ENCODE measurements around the gene FIZ1. TPM values are rescaled to one million over a fixed set of nuclear protein-coding genes. Genes with fewer than 3 reads are reported as not detected.

Gene FIZ1
- total RNA-seq, 1 donor from 2014 or later: 3.3 TPM

- FAIRE-seq (no peak), DNase-seq (ENCODE audit: low spot score in 2 of 2) (no peak)
Measured at GRCh38 chr19:55614711-55615542, 15.6 kb upstream of the FIZ1 start.

DNA sequence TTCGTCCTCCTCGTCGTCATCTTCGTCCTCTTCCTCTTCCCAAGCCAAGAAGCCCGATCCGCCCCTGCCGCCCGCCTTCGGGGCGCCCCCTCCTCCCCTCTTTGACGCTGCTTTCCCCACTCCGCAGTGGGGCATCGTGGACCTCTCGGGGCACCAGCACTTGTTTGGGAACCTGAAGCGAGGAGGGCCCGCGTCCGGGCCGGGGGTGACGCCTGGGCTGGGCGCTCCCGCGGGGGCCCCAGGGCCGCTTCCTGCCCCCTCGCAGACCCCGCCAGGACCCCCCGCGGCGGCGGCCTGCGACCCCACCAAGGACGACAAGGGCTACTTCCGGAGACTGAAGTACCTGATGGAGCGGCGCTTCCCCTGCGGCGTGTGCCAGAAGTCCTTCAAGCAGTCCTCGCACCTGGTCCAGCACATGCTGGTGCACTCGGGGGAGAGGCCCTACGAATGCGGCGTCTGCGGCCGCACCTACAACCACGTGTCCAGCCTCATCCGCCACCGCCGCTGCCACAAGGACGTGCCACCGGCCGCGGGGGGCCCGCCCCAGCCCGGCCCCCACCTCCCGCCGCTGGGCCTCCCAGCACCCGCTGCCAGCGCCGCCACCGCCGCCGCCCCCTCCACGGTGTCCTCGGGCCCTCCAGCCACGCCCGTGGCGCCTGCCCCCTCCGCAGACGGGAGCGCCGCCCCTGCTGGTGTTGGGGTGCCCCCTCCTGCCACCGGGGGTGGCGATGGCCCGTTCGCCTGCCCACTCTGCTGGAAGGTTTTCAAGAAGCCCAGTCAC lies 14.8 kb upstream of the FIZ1 start:
- FAIRE-seq: no peak
- no peak for DNase-seq (ENCODE audit: low spot score in 2 of 2)

- no peak for FAIRE-seq
- no peak for DNase-seq (ENCODE audit: low spot score in 2 of 2)
Measured at GRCh38 chr19:55613396-55613795, 14.1 kb upstream of the FIZ1 start.

GRCh38 chr19:55611983-55612645 lies 12.8 kb upstream of the FIZ1 start:
- FAIRE-seq (no peak), DNase-seq (ENCODE audit: low spot score in 2 of 2) (no peak)

DNA sequence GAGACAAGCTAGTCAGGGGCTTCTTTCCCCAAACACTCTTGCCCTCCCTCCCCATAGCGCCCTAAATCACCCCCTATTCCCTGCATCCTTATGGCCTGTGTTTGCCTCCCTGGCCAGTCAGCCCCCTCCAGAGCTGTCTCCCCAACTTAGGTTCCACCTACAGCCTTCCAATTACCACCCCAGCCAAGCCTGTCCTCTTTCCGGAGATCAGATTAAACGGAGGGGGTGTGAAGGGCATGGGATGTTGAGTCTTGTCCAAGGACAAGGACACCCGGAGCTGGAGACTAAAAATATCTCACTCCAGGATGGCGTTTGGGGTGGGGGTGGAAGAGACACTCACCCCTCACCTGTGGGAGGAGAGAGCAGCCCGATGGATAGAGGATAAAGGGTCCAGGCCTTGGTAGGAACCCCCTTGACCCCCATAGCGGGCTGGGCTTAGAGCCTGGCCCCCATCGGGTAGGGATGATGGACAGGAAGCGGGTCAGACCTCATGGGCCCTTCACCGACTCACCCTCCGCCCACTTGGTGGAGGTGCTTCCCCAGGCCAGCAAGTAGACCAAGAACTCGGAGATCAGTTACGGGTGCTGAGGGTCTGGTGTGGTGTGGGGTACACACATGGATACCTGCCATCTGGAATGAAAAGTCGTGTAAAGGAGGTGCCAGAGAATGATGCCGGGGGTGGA lies 12.1 kb upstream of the FIZ1 start:
- FAIRE-seq: no peak
- DNase-seq (ENCODE audit: low spot score in 2 of 2): no peak

DNA sequence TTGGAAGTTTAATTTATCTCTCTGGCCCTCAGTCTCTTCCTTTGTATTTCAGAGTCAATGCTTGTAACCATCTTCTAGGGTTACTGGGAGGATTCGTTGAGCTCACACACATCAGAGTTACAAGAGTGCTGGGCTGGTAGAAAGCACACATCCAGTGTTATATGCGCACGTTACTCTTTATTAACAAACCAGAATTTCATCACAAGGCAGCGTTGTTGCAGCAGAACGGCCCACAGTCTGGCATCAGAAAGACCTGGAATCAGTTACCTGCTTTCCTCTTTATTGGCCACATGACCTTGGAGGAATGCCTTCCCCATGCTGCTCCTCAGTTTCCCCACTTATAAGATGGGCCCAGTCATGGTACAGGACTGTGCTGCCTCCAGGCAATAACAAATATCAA lies 10.0 kb upstream of the FIZ1 start:
- DNase-seq (ENCODE audit: low spot score in 2 of 2): no peak
- FAIRE-seq: no peak

DNA sequence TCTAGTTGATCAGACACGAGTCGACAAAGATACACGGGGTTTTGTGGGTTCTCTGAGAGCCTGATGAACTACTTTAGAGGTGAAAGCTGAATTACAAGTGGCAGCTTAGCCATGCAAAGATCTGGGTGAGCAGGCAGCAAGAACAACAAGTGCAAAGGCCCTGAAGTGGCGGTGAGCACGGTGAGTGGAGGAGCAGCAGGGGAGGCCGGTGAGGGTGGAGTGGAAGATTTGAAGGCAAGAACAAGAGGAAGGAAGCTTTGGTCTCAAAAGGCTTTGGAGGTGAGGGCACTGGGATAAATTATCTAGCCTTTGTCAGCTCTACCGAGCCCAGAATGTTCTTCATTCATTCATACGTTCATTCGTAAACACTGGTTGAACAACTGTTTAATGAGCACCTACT lies 7.5 kb upstream of the FIZ1 start:
- FAIRE-seq (no peak), DNase-seq (ENCODE audit: low spot score in 2 of 2) (no peak)

GRCh38 chr19:55606471-55606787 lies 7.1 kb upstream of the FIZ1 start:
- DNase-seq (ENCODE audit: low spot score in 2 of 2) (no peak), FAIRE-seq (no peak)

GRCh38 chr19:55605637-55606470 lies 6.5 kb upstream of the FIZ1 start, which contains the start of gene ZNF865:
TSS of gene ZNF865 (plus strand) at chr19:55605647. CDS start at chr19:55613619, 7,972 bp downstream.
- DNase-seq (ENCODE audit: low spot score in 2 of 2) (peak; percentile 70 to 72), FAIRE-seq (no peak)

DNA sequence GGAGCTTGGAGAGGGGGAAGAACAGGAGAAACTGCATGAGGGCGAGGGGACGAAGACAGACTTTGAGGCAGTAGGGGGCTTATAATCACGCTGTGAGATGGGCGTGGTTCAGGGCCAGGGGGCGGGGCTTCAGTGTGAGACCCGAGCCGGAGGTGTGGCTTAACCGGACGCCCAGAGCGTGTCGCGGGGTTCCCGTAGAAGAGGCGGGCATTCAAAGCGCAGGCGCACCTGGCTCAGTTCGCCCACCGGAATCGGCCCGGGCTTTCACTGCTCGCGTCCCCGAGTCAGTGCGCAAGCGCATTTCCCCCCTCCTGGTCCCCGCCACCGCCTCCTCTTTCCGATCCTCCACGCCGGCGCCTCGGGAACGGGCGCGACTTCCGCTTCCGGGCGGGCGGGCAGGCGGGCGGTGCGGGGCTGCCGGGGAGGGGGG lies 5.9 kb upstream of the FIZ1 start:
- FAIRE-seq: no peak
- peak; percentile 95 for DNase-seq (ENCODE audit: low spot score in 2 of 2)

GRCh38 chr19:55603581-55604292 lies 4.4 kb upstream of the FIZ1 start:
- FAIRE-seq (no peak), DNase-seq (ENCODE audit: low spot score in 2 of 2) (no peak)

GRCh38 chr19:55603115-55603514 lies 3.8 kb upstream of the FIZ1 start:
- FAIRE-seq (no peak), DNase-seq (ENCODE audit: low spot score in 2 of 2) (no peak)

- FAIRE-seq (no peak), DNase-seq (ENCODE audit: low spot score in 2 of 2) (no peak)
Measured at GRCh38 chr19:55602104-55603001, 3.0 kb upstream of the FIZ1 start.

- DNase-seq (ENCODE audit: low spot score in 2 of 2): no peak
Measured at GRCh38 chr19:55601084-55601483, 1.8 kb upstream of the FIZ1 start.

GRCh38 chr19:55600662-55601028 lies 1.3 kb upstream of the FIZ1 start:
- DNase-seq (ENCODE audit: low spot score in 2 of 2) (no peak), FAIRE-seq (no peak)

More at GRCh38 chr19:55601084-55601483, 1.8 kb upstream of the FIZ1 start:
- FAIRE-seq: no peak

- DNase-seq (ENCODE audit: low spot score in 2 of 2) (peak; percentile 93 to 97), FAIRE-seq (no peak)
Measured at GRCh38 chr19:55599842-55600661, 735 bp upstream of the FIZ1 start, which contains the start of gene ZNF524. TSS of gene ZNF524 (plus strand) at chr19:55600288. CDS start at chr19:55602113, 1,825 bp downstream.
